Endodermal cell (in vitro differentiated cells): ENCODE data around the gene ZBTB8OS. TPM values are rescaled to one million over a fixed set of nuclear protein-coding genes. Genes with fewer than 3 reads are reported as not detected.

Experiments
- DNase-seq: peaks from one replicate; pipeline ENCODE4 v3.0.0-alpha.2; 2017
- H3K27ac ChIP-seq: 2 replicates; pipeline ENCODE4 v1.5.1; 2013; ENCODE audit warnings: mild to moderate bottlenecking, low read depth, low read length, moderate library complexity
- H3K27me3 ChIP-seq: 2 replicates; pipeline ENCODE4 v1.6.1; 2013; ENCODE audit warnings: mild to moderate bottlenecking, low read length, moderate library complexity; ENCODE audit not compliant: insufficient read depth, control insufficient read depth, poor library complexity, severe bottlenecking
- H3K36me3 ChIP-seq: 2 replicates; pipeline ENCODE4 v1.7.0; 2013; ENCODE audit warnings: mild to moderate bottlenecking, low read length, moderate library complexity; ENCODE audit not compliant: control insufficient read depth, insufficient read depth
- H3K4me1 ChIP-seq: one replicate; pipeline ENCODE4 v1.7.0; 2013; ENCODE audit warnings: low read length; ENCODE audit not compliant: control insufficient read depth, insufficient read depth
- H3K4me3 ChIP-seq: 2 replicates; pipeline ENCODE4 v1.5.1; 2013; ENCODE audit warnings: mild to moderate bottlenecking, low read length, moderate library complexity
- H3K9ac ChIP-seq: 2 replicates; pipeline ENCODE4 v1.6.1; 2013; ENCODE audit warnings: mild to moderate bottlenecking, low read length, moderate library complexity; ENCODE audit not compliant: poor library complexity, severe bottlenecking; ENCODE audit errors: extremely low read depth
- H3K9me3 ChIP-seq: 2 replicates; pipeline ENCODE4 v1.6.1; 2013; ENCODE audit warnings: mild to moderate bottlenecking, low read length, moderate library complexity; ENCODE audit not compliant: control insufficient read depth
- H3K27ac Mint-ChIP-seq: 2 replicates; pipeline ENCODE4 v1.8.0; 2020; ENCODE audit warnings: mixed read lengths
- H3K27me3 Mint-ChIP-seq: 2 replicates; pipeline ENCODE4 v1.8.0; 2021; ENCODE audit warnings: mild to moderate bottlenecking, mixed read lengths; ENCODE audit not compliant: insufficient read depth
- H3K36me3 Mint-ChIP-seq: 2 replicates; pipeline ENCODE4 v1.8.0; 2020; ENCODE audit warnings: low read depth, mixed read lengths
- H3K4me1 Mint-ChIP-seq: 2 replicates; pipeline ENCODE4 v1.8.0; 2020; ENCODE audit warnings: mixed read lengths
- H3K4me3 Mint-ChIP-seq: 2 replicates; pipeline ENCODE4 v1.8.0; 2020; ENCODE audit warnings: mild to moderate bottlenecking, moderate library complexity, mixed read lengths
- H3K9me3 Mint-ChIP-seq: 2 replicates; pipeline ENCODE4 v1.8.0; 2020; ENCODE audit warnings: mild to moderate bottlenecking, mixed read lengths
- WGBS, 2 experiments: methylation state at CpG; one replicate each; pipeline versions ENCODE4 v1.1.5 to v1.1.7; 2013; ENCODE audit warnings: missing lambda C conversion rate in 2 of 2, mixed read lengths in 1 of 2; ENCODE audit not compliant: insufficient coverage in 1 of 2, insufficient read length in 1 of 2; 5-methylcytosine and 5-hydroxymethylcytosine counted together
- total RNA-seq, 2 donors: library from RNA; stranded (reverse); fragmentation: NEBNext Ultra II Directional in 1 of 2; extraction: Animal tissue kit (Norgen Biotek cat#: 25700) in 1 of 2; gene quantifications; 2 replicates in 1 of 2; 3 replicates in 1 of 2; pipeline ENCODE4 v1.2.1, GENCODE V29; 2021
- TF ChIP-seq, protein P1 (sequence below): fragments of 200-600 bp; sonication (generic); conservative IDR thresholded peaks from 2 replicates; pipeline ENCODE4 v1.5.0; 2021; ENCODE audit warnings: antibody characterized with exemption, mild to moderate bottlenecking

The ZBTB8OS gene
- total RNA-seq, 2 donors from 2014 or later: 85.1 to 99.4 TPM

- WGBS, 2 experiments: 91% methylated on average over 5 of the region's 5 CpGs; no CpG with 5 or more reads in 1 of the 2 experiments
- DNase-seq: no peak
- Histone ChIP-seq H3K4me3 (no peak overlapping the region), H3K27ac (no peak overlapping the region), H3K9ac (no peak overlapping the region), H3K36me3 (peaks cover 70% of the 10 kb centered on the region), H3K4me1 (no peaks in the 10 kb centered on the region), H3K27me3 (no peaks in the 10 kb centered on the region), H3K9me3 (peaks cover 13% of the 10 kb centered on the region)
- TF ChIP-seq, protein P1, sequence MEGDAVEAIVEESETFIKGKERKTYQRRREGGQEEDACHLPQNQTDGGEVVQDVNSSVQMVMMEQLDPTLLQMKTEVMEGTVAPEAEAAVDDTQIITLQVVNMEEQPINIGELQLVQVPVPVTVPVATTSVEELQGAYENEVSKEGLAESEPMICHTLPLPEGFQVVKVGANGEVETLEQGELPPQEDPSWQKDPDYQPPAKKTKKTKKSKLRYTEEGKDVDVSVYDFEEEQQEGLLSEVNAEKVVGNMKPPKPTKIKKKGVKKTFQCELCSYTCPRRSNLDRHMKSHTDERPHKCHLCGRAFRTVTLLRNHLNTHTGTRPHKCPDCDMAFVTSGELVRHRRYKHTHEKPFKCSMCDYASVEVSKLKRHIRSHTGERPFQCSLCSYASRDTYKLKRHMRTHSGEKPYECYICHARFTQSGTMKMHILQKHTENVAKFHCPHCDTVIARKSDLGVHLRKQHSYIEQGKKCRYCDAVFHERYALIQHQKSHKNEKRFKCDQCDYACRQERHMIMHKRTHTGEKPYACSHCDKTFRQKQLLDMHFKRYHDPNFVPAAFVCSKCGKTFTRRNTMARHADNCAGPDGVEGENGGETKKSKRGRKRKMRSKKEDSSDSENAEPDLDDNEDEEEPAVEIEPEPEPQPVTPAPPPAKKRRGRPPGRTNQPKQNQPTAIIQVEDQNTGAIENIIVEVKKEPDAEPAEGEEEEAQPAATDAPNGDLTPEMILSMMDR: no peak
- Mint-ChIP-seq H3K27me3 (no peaks in the 10 kb centered on the region), H3K4me3 (no peak overlapping the region), H3K9me3 (no peaks in the 10 kb centered on the region), H3K36me3 (peaks cover 69% of the 10 kb centered on the region), H3K27ac (peak overlapping the region; percentile 25), H3K4me1 (no peaks in the 10 kb centered on the region)
Measured at GRCh38 chr1:32623775-32624174, 26.6 kb downstream of the ZBTB8OS start.

DNA sequence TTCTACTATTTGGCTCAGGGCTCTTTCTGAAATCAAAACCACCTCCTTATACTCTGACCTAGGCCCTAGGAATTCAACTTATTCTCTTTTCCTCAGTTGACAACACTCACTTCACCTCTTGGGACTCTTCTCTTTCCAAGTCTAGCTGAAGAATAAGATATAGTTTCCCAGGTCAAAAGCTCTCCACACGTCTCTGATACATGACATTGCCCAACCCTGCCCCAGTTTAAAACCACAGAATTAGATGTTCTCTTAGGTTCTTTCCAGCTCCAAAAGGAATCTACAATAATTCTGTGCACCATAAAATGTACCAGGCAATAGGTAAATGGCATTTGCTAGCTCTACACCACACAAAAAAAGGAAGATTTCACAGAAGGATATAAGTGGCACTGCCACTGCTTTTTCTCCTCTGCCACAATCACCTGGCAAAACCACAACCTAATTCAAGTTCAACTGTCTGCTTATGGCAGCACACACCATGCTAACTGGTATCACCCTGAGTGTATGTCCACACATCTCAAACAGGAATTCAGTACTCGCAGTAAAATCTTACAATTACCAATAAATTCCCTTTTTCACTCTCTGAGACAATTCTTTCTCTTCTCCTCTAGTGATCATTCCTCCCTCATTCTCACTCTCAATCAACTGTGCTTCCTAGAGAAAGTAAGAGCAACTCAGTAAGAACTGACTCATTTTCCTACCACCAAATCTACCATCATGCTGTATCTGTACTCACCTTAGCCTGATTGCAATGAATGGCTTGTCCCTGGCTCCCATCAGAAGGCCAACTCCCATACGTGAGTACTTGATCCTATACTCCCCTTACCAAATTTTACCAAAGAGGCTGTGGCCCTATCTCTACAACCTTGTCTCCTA is 27.3 kb downstream of the ZBTB8OS start:
- H3K36me3 ChIP-seq: peaks cover 69% of the 10 kb centered on the region
- no peak overlapping the region for H3K27ac ChIP-seq
- Mint-ChIP-seq H3K4me1 (no peaks in the 10 kb centered on the region), H3K27ac (peak overlapping the region; percentile 25), H3K27me3 (no peaks in the 10 kb centered on the region), H3K36me3 (peaks cover 72% of the 10 kb centered on the region), H3K9me3 (no peaks in the 10 kb centered on the region), H3K4me3 (no peak overlapping the region)
- H3K4me1 ChIP-seq: no peaks in the 10 kb centered on the region
- TF ChIP-seq, protein P1: no peak
- no peak for DNase-seq
- H3K9ac ChIP-seq: no peak overlapping the region
- peaks cover 14% of the 10 kb centered on the region for H3K9me3 ChIP-seq
- 90 to 93% methylated on average over 3 of the region's 3 CpGs for WGBS, 2 experiments
- H3K27me3 ChIP-seq: no peaks in the 10 kb centered on the region
- no peak overlapping the region for H3K4me3 ChIP-seq

GRCh38 chr1:32622205-32622604 is 28.1 kb downstream of the ZBTB8OS start:
- Histone ChIP-seq H3K4me1 (no peaks in the 10 kb centered on the region), H3K36me3 (peaks cover 63% of the 10 kb centered on the region), H3K4me3 (no peak overlapping the region), H3K27me3 (no peaks in the 10 kb centered on the region), H3K9ac (no peak overlapping the region), H3K27ac (no peak overlapping the region), H3K9me3 (peaks cover 14% of the 10 kb centered on the region)
- Mint-ChIP-seq H3K27me3 (no peaks in the 10 kb centered on the region), H3K36me3 (peaks cover 65% of the 10 kb centered on the region), H3K4me3 (no peak overlapping the region), H3K9me3 (no peaks in the 10 kb centered on the region), H3K27ac (no peak overlapping the region), H3K4me1 (no peaks in the 10 kb centered on the region)
- no peak for DNase-seq
- TF ChIP-seq, protein P1: no peak
- 94% methylated on average over 2 of the region's 2 CpGs; no CpG with 5 or more reads in 1 of the 2 experiments for WGBS, 2 experiments
